Endometrial microvascular endothelial cells (primary cell): ENCODE data around the gene SECISBP2. TPM values are rescaled to one million over a fixed set of nuclear protein-coding genes. Genes with fewer than 3 reads are reported as not detected.
"Not testable (repeated sequence)": the region's sequence is repeated elsewhere in the genome, so short reads cannot be mapped to it uniquely, and the experiment has no call there.

ENCODE experiments used
- in situ Hi-C: cut with HindIII; loops from 2 replicates; pipeline ENCODE4 v1.10.0; 2017; ENCODE audit warnings: low sequenced_read_pairs, low pct_unique_long_range_greater_than_20kb; ENCODE audit errors: inconsistent ontology term
- total RNA-seq: library from RNA; depleted of rRNA; stranded (reverse); fragments of >200 nt; gene quantifications from one replicate; pipeline ENCODE4 v1.2.3, GENCODE V29; 2015; ENCODE audit errors: inconsistent ontology term

The SECISBP2 gene, protein sequence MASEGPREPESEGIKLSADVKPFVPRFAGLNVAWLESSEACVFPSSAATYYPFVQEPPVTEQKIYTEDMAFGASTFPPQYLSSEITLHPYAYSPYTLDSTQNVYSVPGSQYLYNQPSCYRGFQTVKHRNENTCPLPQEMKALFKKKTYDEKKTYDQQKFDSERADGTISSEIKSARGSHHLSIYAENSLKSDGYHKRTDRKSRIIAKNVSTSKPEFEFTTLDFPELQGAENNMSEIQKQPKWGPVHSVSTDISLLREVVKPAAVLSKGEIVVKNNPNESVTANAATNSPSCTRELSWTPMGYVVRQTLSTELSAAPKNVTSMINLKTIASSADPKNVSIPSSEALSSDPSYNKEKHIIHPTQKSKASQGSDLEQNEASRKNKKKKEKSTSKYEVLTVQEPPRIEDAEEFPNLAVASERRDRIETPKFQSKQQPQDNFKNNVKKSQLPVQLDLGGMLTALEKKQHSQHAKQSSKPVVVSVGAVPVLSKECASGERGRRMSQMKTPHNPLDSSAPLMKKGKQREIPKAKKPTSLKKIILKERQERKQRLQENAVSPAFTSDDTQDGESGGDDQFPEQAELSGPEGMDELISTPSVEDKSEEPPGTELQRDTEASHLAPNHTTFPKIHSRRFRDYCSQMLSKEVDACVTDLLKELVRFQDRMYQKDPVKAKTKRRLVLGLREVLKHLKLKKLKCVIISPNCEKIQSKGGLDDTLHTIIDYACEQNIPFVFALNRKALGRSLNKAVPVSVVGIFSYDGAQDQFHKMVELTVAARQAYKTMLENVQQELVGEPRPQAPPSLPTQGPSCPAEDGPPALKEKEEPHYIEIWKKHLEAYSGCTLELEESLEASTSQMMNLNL
- total RNA-seq, result 29.6 TPM

DNA sequence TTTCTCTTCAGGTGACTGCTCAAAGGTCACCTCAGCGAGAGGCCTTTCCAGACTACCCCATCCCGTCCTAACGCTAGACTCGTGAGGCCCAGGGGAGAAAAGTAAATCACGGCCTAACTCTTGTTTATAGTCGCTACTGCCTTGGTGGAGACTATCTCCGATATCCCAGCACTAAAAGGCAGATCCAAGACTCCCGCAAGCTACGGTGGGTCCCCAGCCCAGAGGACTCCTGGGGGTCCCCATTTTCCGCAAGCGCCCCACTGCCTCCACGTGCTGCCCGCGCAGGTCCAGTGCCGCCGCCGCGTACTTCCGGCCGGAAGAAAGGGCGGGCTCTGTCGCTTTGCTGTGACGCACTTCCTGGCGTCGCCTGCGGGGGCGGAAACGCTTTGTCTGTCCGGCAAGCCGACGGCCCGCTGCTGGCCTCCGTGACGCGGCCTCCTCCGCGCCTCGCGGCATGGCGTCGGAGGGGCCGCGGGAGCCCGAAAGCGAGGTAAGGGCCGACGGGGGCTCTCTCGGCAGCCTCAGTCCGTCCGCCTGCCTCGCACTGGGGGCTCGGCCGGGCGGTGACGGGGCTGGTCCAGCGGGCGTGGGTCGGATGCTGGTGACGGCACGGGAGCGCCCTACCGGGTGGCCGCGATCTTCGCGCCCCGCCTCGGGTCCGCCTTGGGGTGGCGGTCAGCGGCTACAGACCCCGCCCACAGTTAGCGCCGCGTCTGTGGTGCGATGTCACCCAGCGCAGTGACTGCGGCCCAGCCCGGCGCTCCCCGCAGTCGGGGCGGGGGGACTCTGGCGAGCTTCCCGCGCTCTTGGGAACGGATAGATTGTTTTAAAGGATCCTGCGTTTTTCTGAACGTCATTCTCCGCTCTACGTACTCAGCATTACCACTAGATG is at the start of gene SECISBP2:
TSS of gene SECISBP2 (plus strand) at position 378 of the 892 bp plus-strand sequence. CDS start at position 455, 77 bp downstream.
- in situ Hi-C loops, result no loop called here

DNA sequence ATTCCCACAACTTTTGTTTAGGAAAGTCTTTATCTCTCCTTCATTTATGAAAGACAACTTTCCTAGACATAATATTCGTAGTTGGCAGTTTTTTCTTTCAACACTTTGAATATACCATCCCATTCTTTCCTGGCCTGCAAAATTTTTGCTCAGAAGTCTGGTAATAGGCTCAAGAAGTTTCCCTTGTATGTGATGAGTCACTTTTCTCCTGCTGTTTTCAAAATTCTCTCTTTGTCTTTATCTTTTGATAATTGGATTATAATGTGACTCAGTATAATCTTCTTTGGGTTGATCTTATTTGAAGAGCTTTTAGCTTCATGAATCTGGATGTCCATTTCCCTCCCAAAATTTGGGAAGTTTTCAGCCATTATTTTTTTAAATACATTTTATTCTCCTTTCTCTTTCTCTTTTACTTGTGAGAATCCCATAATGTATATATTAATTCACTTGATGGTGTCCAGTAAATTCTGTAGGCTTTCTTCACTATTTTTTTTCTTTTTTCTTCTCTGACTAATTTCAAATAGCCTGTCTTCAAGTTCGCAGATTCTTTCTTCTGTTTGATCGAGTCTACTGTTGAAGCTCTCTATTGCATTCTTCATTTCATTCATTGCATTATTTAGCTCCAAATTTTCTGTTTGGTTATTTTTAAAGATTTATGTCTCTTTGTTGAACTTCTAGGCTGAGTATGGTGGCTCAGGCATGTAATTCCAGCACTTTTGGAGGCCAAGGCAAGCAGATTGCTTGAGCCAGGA is 44.6 kb upstream of the SECISBP2 start:
- in situ Hi-C loops, result no loop called here

DNA sequence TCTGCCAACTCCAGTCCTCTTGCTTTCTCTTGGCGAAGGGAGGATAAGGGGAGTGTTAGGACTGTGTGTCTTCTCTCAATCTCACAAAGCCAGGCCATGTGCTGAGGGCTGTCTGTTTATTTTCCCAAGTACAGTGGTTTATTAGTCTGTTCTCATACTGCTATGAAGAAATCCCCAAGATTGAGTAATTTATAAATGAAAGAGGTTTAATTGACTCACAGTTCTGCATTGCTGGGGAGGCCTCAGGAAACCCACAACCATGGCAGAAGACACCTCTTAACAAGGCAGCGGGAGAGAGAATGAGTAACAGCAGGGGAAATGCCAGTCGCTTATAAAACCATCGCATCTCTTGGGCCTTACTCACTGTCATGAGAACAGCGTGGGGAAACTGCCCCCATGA is 43.5 kb upstream of the SECISBP2 start:
- in situ Hi-C loops, result no loop called here

DNA sequence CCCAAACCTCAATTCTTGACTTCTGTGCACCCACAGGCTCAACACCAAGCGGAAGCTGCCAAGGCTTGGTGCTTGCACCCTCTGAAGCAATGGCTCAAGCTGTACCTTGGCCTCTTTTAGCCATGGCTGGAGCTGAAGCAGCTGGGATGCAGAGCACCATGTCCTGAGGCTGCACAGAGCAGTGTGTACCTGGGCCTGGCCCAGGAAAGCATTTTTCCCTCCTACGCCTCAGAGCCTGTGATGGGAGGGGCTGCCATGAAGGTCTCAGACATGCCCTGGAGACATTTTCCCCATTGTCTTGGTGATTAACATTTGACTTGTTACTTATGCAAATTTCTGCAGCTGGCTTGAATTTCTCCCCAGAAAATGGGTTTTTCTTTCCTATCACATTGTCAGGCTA is 42.3 kb upstream of the SECISBP2 start:
- in situ Hi-C loops, result not testable (repeated sequence)

DNA sequence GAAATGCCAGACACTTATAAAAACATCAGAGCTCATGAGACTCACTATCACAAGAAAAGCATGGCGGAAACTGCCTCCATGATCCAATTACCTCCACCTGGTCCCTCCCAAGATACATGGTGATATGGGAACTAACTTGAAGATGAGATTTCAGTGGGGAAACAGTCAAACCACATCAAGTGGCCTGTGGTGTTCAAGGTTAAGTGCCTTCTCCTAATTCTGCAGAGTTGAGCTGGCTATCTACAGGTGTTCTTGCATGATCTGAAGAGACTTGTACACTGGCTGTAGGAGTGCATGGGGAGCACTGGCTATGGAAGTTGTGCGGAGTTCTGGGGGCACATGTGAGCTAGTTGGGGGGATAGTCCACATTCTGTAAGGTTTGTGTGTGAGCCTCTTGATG is 41.3 kb upstream of the SECISBP2 start:
- in situ Hi-C loops, result no loop called here

DNA sequence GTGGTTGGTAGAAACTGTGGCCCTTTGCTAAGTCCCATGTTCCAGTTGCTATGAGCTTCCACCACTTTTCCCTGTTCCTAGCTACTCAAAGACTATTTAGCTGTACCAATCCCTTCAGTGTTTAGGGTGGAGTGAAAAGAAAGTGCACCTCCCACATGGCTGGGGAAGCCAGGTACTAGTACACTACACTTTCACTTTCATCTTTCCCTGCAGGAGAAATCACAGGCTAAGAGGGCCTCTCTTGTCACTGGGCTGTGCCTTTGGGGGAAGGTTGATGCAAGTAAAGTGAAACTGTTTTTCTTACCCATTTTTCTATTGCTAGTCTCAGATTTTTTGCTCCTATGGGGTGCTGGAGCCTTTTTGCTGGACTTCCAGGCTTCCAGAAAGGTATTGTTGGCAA is 40.8 kb upstream of the SECISBP2 start:
- in situ Hi-C loops, result no loop called here

DNA sequence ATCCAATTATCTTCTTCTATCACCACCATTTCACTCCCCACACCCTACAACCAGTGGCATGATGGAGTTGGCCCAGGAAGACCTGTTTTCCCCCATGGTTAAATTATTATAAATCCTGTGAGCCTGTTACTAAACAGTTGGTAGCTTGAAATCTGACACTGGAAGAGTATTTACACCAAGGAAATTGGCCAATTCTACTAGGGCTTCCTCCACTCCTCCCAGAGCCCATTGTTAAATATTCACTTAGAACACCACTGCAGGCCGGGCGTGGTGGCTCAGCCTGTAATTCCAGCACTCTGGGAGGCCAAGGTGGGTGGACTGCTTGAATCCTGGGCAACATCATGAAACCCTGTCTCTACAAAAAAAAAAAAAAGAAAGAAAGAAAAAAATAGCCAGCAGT is 39.7 kb upstream of the SECISBP2 start:
- in situ Hi-C loops, result no loop called here

DNA sequence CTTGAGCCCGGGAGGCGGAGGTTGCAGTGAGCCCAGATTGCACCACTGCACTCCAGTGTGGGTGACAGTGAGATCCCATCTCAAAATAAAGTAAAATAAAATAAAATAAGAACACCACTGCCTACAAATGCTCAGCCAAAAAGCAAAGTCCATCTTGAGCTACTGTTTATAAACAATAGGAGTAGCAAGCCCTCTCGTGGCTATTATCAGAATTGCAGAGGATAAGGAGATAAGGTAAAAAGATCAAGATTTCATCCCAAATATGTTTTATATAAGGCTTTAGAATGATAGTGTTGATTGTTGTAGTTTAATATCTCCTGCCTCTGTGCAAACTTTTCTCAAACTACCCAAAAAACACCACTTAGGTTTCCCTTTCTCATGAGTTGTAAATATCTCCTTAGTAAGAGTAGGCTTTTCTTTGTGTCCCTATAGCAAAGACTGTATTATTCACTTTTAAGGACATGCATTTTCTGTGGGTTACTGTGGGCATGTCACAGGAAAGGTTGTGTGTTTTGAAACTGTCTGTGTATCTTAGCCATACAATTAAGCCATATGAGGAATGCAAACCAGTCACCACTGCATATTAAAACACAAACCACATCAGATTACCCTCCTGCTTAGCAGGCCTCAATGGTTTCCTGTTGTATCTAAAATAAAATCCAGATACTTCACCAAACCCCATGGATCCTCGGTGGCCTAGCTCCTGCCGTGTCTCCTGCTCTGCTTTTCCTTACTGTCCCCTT is 39.1 kb upstream of the SECISBP2 start:
- in situ Hi-C loops, result no loop called here

DNA sequence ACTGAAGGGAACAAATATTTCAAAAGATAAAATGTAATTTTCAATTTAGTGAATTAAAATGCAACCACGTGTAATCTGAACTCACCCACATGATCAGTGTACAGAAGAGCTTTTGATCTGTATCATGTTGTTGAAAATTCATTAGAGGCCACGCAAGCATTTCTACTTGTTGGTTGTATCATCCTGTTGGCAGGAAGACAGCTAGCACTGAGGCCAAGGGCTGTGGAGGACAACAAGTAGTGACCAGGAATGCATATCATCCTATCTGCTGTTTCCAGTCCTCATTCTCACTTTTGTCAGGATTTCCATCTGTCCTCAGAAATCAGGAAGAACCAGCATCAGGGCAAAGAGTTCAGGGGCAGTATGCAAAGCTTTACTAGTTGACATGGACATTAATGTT is 37.2 kb upstream of the SECISBP2 start:
- in situ Hi-C loops, result no loop called here

DNA sequence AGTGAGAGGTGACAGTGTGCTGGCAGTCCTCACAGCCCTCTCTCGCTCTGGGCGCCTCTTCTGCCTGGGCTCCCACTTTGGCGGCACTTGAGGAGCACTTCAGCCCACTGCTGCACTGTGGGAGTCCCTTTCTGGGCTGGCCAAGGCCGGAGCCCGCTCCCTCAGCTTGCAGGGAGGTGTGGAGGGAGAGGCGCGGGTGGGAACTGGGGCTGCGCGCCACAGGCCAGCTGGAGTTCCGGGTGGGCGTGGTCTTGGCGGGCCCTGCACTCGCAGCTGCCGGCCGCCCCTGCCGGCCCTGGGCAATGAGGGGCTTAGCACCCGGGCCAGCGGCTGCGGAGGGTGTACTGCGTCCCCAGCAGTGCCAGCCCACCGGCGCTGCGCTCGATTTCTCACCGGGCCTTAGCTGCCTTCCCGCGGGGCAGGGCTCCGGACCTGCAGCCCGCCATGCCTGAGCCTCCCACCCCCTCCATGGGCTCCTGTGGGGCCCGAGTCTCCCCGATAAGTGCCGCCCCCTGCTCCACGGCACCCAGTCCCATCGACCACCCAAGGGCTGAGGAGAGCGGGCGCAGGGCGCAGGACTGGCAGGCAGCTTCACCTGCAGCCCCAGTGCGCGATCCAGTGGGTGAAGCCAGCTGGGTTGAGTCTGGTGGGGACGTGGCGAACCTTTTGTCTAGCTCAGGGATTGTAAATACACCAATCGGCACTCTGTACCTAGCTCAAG is 35.9 kb upstream of the SECISBP2 start:
- in situ Hi-C loops, result not testable (repeated sequence)

DNA sequence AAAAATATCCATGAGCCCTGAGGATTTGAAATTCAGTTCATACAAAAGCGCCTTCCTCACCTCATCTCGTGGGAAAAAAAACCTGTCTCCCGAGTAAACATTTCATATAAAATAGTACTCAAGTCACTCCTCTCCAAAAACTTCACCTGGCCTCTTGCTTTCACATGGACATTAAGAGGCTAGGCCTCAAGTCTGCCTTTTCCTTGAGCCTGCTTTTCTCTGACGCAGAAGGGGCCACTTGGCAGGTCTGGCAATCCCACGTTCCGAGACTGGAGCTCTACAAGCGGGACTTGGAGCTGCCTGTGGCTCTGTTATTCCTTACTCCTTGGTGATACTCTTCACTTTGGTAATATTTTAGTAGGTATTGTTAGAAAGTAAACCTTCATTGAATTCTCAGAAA is 34.2 kb upstream of the SECISBP2 start:
- in situ Hi-C loops, result no loop called here

DNA sequence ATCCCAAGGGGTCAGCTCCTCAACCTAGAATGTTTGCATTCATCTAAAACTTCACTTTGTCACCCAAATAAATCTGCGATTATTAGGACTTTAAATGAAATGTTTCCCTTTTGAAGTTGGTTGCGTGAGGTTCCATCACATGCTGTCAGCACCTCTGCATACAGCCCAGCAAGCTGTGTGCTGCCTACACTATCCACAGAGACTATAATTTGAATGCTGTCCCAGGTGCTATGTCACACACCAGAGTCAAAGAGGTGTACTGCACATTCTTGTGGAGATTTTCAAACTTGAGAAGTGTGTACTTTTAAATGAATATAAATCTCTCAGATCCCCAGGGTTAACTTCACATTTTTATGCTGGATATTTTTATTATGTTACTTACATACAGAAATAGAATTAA is 26.6 kb upstream of the SECISBP2 start:
- in situ Hi-C loops, result no loop called here

DNA sequence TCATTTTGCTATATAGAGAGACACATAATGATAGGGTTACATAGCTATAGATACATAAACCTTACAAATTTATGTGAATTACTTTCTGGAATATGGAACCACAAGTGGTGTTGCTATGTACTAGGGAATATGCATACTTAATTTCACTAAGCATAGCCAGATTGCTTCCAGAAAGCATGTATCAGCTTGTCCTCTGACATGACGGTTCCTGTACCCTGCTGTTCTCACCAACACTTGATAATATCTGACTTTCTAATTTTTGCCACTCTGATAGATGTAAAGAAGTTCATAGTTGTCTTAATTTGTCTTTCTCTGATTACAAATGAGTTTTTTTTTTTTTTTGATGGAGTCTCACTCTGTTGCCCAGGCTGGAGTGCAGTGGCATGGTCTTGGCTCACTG is 25.3 kb upstream of the SECISBP2 start:
- in situ Hi-C loops, result no loop called here

DNA sequence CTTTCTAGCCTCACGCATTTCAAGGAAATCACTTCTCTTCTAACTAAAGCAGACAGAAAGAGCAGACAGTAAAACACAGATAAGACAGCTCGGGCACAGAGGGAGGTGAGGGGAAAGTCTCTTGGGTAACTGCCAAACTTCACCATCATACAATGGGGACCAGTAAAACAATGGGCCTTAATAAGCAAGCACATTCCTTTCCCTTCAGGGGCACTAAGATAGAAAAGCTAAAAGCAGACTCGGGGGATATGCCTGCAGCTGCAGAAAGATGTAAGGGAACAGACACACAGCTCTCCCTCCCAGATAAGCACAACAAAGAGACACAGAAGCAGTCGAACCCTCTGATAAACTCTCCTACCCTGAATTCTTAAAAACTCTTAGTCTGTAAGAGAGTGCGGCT is 22.9 kb upstream of the SECISBP2 start:
- in situ Hi-C loops, result no loop called here

DNA sequence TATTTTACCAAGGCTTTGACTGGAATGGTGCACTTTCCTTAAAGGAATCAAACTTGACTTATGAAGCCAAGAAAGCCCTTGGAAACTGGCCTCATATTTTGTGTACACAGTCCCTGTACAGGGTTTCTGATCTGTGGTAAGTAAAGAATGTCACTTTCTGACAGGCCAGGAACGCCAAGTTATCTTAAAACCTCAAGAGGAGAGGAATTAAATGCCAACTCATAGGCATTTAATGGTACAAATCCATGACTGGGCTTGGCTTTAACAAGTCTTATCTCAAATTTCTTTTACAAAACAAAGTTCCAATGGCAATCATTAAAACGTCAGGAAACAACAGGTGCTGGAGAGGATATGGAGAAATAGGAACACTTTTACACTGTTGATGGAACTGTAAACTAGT is 16.3 kb upstream of the SECISBP2 start:
- in situ Hi-C loops, result not testable (repeated sequence)

DNA sequence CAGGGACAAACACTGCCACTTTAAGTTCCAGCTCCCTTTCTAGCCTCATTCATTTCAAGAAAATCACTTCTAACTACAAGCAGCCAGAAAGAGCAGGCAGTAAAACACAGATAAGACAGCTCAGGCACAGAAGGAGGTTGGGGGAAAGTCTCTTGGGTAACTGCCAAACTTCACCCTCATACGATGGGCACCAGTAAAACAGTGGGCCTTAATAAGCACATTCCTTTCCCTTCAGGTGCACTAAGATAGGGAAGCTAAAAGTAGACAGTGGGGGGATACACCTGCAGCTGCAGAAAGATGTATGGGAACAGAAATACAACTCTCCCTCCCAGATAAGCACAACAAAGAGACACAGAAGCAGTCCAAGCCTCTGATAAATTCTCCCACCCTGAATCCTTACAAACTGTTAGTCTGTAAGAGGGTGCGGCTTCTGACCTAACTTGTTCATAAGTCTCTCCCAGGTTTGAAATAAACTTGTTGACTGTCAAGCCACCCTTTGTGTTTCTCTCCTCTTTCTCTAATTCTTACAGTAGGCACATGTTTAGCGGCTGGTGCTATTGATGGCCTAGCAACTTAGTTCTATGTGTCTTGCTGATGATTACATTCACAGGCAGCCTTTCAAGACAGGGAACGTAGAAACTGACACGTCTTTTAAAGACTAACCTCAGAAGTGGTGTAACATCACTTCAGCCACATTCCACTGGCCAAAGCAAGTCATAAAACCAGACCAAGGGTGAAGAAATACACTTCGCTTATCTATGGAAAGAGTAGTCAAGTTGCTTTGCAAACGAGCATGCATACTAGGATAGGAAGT is 14.1 kb upstream of the SECISBP2 start:
- in situ Hi-C loops, result no loop called here

DNA sequence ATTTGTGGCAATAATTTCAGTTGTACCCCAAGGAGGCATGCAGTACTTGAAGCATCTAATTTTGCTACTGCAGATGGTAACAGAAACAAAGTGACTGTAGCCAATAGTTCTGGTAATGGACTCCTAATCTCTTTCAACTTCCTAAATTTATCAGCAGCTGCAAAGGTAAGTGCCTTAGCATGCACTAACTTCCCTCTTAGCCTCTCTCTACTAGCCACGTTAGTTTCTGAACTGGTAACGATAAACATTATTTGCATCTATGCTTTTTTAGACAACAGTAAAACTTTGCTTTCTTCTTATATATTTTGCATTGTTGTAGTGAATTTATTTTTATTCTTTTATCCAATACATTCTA is 13.5 kb upstream of the SECISBP2 start:
- in situ Hi-C loops, result no loop called here
